ENCODE measurements around the gene DUSP9.

The DUSP9 gene

DNA sequence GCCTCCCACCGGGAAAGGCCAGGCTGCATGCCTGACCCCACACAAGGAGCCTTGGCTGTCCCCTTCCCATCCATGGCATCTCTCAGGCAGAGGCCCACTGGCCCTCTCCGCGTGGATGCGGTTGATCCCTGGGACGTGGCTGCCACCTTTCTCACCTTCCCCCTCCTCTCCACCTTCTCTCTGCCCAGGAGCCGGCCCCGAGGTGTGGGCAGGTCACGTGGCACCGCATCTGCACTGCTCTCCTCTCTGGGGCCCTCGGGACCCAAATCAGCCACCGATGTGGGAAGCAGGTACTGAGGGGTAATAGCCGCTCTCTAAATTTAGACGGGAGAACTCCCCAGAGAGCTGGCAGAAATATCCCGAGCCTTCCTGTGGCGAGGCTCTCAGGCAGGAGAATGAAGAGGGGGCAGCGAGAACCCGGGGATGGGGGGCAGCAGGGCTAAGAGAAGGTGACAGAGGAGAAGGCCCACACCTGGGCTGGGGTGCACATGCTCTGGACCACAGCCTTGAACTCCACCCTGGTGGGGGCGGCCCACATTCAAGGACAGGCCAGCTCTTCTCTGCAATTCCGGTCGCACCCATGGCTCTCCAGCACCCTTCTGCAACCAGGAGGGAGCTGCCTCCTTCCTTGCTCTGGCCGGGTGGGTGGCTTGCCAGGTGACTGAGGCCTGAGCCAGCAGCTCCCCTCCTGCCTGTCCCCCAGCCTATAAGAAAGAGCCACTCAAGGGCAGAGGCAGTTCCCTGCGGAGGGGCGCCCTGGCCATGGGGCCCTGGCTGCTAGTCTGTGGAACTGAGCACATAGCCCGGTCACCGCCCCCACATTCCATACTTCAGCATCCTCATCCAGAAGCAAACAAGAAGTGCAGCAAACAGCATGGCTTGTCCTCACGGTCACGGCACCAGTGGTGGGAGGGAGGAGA is 9.6 kb upstream of the DUSP9 start:
- no peak for DNase-seq (ENCODE audit: low spot score)

GRCh38 chrX:153638041-153638371 is 9.0 kb upstream of the DUSP9 start:
- DNase-seq (ENCODE audit: low spot score) = no peak

DNA sequence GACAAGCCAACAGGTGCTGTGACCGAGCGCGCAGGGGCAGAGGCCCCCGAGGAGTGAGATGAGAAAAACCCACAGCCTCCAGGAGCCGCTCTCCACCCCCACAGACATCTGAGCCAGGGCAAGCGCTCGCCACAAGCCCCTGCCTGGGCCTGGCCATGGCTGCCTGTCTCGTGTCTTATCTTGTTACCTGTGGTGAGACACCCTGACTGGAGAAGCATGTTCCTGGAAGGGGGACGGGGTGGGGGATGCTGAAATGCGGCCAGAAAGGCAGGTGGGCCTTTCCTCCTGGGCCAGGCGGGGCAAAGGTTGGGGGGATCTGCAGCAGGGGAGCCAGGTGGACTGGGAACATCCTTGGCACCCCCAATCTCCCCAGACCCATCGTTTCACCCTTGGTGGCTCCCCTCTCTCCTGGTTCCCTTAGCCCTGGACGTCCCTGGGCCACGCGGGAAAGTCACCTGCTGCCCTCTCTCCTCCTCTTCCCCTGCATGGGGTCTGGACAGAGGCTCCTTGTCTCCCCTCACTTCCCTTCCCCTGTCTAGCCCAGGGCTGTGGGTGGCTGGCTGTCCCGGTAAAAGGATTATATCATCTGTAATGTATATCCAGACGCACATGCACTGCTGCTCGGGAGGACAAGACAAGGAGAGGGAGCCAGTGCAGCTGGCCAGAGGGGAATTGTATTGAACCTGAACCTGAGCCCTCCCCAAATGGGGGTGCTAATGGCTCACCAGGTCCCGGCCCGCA is 8.4 kb upstream of the DUSP9 start:
- no peak for DNase-seq (ENCODE audit: low spot score)

DNA sequence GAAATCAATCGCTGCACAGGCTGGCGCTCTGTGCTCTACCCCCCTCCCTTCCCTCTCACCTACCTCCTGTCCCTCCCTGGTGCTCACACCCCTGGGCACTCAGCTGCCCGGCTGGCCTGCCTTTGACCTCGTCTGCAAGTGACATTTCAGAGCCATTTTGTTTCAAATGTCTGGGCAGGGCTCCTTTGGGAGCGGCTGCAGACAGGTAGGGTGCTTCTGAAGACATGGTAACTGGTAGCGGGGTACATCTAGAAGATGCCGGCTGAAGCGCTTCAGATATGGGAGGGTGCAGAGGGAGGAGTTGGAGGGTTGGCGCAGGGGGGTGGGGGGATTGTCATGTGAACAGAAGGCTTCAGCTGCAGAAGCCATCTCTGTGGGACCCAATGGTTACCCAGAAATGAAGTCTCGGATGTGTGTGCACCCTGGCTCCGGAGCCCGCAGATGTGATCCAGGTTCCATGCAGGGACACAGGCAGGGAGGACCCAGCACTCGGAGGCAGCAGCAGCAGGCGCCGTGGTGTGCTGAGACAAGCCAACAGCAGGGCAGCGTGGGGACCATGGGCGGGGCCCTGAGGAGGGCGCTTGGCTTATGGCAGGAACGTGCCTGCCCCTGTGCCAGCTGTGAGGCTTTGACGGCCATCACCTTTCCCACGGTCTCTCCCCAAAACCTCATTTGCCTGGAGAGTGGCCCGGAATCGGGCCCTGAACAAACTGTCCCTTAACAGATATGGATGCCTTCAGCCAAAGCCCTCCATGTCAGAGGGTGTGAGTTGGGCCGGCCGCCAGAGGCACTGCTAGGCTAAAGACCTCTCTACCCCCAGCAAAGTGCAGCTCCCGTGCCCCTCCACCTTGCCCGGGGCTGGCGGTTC is 7.6 kb upstream of the DUSP9 start:
- DNase-seq (ENCODE audit: low spot score) = no peak

DNA sequence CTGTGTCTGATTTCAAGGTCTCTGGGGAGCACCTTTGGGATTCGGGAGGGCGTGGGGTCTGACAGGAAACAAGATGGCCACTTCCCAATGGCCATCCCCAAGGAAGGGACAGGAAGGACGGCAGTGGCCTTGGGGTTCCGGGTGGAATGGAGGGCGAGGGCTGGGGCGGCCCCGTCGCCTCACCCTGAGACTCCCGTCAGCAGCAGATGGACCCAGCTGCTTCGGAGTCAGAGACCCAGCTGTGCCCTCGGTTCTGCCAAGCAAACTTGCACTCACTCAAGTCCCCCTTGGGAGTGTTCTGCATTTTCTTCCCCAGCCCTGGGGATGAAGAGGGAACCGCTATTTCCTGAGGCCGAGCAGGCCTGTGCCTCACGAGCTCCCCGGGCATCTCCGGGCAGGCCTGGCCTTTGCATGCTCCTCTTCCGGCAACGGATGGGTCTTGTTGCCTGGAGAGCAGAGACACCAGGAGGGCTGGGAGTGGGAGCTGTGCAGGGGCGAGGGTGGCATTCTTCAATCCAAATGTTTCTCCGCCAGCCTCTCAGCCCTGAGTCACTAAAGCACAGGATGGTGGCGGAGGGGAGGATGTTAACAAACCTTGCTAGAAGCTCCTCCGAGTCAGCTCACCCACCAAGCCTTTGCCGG is 6.8 kb upstream of the DUSP9 start:
- no peak for DNase-seq (ENCODE audit: low spot score)

DNA sequence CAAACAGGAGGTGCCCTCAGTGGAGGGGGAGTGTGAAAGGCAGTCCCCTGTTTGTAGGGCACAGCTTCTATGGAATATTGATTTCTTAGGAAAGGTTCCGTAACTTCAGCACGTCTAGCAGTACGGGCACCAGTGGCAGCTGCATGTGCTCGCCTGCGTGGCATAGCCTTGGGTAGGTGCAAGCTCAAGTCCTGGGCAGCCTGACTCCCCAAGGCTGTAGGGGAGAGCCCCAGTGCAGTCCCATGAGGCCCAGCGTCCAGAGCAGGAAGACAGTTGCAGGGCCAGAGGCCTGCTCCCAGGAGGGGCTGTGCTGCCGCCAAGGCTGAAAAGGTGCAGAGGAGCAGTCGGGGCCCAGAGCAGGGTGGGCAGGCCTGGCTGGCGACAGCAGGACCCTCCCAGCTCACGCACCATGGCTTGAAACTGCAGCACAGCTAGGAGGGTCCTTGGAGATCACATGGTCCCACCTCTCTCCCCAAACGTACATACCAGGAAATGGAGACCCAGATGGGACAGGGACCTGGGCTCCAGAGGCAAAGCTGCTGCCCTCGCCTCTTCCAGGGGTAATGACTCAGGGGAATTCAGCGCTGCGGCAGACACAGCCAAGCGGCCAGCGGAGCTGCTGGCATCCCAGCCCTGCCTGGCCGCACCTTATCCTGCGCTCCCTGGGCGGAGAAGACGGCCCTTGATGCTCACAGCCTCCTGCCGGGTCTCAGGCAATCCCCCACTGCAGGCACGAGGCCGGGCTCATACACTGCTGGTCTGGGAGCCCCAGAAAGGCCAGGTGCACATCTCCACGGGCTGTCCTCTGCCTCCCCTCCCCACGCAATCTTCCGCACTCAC is 6.0 kb upstream of the DUSP9 start:
- no peak for DNase-seq (ENCODE audit: low spot score)

- DNase-seq (ENCODE audit: low spot score) = no peak
Observed at GRCh38 chrX:153641627-153642026, 5.4 kb upstream of the DUSP9 start.

- no peak for DNase-seq (ENCODE audit: low spot score)
Observed at GRCh38 chrX:153642051-153642654, 4.8 kb upstream of the DUSP9 start.

DNA sequence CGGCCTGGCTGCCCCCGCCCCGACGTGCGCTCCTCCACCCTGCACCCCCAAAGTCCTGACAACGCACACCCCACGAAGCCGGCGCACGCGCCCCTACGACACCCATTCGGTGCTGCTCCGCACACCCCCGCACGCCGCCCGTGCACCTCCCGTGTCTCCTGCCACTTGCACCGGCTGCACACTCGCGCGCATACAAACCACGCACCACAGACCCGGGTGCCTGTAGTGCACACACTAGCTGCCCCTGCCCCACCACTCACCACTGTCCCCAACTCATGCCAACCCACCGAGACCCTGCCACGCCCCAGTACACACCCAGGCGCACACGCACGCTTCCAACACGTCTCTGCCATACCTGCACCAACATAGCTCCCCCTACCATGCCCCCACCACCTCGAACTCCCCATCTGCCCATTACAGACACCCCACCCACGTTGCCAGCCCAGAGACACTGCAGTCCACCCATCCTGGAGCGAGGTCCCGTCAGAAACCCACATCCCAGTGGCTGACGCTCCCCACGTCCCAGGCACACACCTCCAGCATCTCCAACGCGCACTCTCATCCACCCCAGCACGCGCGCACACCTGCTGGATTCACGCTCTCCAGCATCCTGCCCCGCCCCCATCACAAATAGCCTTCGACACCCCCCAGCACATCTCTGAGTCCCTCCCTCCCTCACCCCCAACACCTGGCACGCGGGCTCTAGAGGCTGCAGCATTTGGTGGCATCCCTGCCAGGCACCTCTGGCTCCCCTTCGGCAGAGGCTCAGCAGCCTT is 4.2 kb upstream of the DUSP9 start:
- no peak for DNase-seq (ENCODE audit: low spot score)

DNA sequence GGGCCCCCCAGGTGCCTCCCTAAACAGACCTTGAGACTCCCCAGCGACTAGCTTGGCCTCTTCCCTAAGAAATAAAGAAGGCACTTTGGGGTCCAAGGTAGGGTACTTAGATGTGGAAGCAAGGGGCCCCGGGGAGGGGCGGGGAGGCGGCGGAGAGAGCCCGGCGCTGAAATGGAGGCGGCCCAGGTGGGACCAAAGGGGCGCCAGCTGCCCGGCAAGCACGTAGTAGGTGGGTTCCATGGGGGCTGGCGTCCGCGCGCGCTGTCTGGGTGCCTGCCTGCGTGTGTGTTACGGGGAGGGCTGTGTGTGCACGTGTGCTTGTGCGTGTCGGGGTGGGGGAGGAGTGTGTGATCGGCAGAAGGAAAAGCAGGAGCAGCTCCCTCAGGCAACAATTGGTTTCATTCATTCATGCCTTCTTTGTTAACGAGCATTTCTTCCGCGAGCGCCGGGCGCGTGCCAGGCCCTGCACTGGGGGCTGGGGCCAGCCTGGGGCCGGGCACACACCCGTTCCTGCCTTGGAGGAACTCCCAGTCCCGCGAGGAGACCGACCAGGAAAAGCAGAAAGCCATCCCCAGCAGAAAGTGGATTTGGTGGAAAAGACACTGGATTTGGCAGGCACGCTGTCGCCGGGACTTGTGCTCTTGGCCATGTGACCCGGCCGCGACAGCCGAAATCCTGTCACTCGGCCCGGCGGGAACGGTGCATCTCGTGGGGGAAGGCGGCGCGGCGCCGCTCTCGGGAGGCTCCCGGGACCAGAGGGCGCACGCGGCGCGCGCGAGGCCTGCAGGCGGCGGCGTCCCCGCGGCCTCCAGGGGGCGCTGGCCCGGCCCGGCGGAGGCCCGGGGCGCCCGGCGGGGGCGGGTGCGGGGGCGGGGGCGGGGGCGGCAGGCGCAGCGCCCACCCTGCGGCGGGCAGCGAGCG is 3.3 kb upstream of the DUSP9 start:
- no peak for DNase-seq (ENCODE audit: low spot score)

- no peak for DNase-seq (ENCODE audit: low spot score)
Observed at GRCh38 chrX:153644356-153645125, 2.5 kb upstream of the DUSP9 start.

- DNase-seq (ENCODE audit: low spot score) = no peak
Observed at GRCh38 chrX:153645151-153645550, 1.9 kb upstream of the DUSP9 start.

DNA sequence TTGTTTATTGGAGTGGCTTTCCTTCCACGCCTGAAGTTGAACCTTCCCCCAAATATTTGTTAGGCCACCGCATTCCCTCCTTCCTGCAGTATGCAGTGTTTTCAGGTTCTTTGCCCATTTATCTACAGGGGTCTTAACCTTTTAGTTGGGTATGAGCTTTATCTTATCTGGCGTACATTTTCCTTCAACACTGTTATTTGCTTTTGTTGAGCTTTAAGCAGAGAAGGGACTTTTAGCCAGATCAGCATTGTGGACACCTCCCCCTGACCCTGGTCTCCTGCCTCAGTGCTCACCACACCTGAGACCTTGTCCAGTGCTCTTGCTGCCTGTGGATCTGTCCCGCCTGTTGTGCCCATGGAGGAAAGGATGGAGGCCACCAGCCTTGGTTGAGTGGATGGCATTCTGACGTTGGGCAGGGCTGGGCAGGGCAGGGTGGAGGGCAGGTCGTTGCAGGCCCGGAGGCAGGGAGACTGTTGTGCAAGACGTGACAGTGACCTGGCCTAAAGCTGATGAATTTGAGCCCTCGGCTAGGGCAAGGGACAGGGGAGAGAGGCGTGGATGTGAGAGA is 998 bp upstream of the DUSP9 start:
- DNase-seq (ENCODE audit: low spot score) = no peak

DNA sequence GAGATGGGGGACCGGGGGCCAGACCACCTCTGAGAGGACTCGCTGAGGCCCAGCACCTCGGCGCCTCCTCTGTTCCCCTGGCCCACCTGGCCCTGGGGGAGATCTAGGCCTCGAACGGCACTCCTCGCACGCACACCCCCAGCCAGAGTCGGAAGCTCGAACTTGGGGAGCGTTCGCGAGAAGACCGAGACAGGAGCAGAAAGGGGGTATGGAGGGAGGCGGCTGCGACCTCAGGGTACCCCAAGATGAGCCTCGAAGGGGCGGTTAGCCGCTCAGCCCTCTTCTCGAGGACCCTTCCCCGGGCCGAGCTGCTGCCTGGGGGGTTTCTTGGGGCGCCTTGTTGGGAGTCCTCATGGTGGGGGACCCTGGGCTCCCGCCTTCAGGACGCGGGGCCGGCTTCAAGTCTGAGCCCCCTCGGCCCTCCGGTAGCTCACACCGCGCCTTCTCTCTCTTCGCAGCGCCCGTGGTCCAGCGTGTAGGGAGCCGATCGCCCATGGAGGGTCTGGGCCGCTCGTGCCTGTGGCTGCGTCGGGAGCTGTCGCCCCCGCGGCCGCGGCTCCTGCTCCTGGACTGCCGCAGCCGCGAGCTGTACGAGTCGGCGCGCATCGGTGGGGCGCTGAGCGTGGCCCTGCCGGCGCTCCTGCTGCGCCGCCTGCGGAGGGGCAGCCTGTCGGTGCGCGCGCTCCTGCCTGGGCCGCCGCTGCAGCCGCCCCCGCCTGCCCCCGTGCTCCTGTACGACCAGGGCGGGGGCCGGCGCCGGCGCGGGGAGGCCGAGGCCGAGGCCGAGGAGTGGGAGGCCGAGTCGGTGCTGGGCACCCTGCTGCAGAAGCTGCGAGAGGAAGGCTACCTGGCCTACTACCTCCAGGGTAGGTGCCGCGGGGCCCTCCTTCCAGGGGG is 706 bp downstream of the DUSP9 start:
- DNase-seq (ENCODE audit: low spot score) = no peak

DNA sequence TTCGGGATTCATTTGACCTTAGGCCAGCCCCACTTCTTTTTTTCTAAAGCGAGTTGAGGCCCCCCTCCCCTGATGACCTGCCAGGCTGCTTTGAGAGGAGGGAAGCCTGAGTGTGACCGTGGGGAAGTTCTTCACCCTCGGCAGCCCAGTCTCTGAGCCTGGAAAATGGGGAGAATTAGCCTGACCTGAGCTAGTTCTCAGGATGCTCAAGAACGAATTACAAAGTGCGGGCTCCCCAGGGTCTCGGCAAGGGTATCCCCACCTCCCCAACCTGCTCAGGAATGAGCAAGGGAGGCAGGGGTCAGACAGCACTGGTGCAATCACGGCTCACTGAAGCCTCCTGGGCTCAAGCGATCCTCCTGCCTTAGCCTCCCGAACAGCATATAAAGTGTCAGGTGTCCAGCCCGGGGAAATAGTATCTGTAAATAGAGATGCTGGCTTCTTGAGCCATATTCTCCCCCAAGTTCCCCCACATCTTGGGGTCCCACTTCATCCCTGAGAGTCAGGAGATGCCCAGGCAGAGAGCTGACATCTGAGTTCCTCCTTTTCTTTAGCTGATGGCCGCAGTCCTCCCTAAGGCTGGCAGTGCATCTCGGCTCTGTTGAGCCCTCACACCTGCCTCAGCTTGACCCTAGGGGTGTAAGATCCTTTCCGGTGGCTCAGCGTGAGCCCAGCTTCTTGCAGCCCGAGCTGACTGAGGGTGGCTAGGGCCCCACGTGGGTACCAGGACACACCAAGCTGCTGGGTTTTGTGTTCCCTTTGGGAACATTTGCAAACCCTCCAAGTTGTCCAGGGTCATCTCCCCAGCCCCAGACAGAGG is 1.6 kb downstream of the DUSP9 start:
- DNase-seq (ENCODE audit: low spot score) = no peak
